ENCODE data around the gene TNFAIP8L2. TPM values are rescaled to one million over a fixed set of nuclear protein-coding genes. Genes with fewer than 3 reads are reported as not detected.
A peak's percentile ranks its signal among the peaks of the same experiment; 100 is the strongest.
"Not testable (repeated sequence)": the region's sequence is repeated elsewhere in the genome, so short reads cannot be mapped to it uniquely, and the experiment has no call there.

The TNFAIP8L2 gene
- total RNA-seq, 1 donor from 2014 or later: 2.2 TPM

DNA sequence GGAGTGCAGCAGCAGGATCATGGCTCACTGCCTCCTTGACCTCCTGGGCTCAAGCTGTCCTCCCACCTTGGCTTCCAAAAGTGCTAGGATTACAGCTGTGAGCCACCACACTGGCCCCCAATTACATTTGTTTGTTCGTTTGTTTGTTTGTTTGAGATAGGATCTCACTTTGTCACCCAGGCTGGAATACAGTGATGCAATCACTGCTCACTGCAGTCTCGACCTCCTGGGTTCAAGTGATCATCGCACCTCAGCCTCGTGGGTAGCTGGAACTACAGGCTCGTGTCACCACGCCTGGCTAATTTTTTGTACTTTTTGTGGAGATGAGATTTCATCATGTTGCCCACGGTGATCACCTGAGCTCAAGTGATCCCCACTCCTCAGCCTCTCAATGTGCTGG is 35.6 kb downstream of the TNFAIP8L2 start:
- no peak for DNase-seq

- DNase-seq: no peak
Measured at GRCh38 chr1:151193304-151193703, 36.9 kb downstream of the TNFAIP8L2 start.

DNA sequence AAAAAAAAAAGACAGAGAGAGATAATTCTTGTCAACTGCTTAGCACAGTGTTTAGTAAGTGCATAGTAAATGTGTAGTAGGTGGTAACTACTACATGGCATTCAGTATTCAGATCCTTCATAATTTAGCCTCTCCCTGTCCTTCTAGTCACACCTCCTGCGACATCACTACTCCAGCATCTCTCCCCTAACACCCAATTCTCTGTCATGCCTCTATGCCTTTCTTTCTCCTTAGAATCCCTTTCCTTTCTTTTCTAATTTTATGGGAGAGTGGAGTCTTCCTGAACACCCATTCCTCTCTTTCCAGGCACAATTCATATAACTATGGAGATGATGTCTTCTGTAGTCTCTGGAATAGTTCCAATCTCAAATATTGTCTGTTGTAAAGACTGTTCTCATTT is 37.4 kb downstream of the TNFAIP8L2 start:
- no peak for DNase-seq

DNA sequence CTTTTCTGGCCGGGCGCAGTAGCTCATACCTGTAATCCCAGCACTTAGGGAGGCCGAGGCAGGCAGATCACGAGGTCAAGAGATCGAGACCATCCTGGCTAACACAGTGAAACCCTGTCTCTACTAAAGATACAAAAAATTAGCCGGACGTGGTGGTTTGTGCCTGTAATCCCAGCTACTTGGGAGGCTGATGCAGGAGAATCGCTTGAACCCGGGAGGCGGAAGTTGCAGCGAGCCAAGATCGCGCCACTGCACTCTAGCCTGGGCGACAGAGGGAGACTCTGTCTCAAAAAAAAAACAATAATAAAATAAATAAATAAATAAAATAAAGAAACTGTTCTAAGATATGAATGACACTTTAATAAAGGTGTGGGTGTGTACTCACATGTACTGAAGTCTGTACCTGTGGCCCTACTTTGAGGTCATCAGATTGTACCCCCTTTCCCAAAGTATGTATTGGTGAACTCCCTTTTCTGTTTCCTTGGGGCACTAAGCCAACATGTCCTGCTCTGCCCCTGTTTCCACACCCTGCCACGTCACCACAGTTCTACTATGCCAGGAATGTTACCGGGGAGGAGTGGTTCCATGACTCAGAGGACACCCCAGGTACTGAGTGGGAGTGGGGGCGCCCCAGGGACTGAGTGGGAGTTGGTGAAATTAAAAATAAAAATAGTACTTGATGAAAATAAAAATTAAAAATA is 38.6 kb downstream of the TNFAIP8L2 start:
- peak; percentile 68 for DNase-seq

DNA sequence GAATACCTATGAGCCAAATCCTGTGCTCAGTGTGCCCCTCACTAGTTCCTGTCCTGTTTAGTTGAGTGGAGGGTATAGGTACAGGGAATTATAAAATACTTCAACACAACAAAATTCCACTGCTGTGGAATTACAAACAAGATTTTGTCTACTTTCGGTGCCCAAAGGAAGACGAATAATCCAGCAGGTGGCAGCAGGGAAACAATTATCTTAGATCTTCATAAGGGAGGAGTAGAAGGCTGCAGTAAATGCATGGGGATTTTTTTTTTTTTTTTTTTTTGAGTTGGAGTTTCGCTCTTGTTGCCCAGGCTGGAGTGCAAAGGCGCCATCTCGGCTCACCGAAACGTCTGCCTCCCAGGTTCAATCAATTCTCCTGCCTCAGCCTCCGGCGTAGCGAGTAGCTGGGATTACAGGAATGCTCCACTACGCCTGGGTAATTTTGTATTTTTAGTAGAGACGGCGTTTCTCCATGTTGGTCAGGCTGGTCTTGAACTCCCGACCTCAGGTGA is 39.9 kb downstream of the TNFAIP8L2 start:
- DNase-seq: peak; percentile 74

GRCh38 chr1:151197863-151198253 is 41.4 kb downstream of the TNFAIP8L2 start:
- no peak for DNase-seq

DNA sequence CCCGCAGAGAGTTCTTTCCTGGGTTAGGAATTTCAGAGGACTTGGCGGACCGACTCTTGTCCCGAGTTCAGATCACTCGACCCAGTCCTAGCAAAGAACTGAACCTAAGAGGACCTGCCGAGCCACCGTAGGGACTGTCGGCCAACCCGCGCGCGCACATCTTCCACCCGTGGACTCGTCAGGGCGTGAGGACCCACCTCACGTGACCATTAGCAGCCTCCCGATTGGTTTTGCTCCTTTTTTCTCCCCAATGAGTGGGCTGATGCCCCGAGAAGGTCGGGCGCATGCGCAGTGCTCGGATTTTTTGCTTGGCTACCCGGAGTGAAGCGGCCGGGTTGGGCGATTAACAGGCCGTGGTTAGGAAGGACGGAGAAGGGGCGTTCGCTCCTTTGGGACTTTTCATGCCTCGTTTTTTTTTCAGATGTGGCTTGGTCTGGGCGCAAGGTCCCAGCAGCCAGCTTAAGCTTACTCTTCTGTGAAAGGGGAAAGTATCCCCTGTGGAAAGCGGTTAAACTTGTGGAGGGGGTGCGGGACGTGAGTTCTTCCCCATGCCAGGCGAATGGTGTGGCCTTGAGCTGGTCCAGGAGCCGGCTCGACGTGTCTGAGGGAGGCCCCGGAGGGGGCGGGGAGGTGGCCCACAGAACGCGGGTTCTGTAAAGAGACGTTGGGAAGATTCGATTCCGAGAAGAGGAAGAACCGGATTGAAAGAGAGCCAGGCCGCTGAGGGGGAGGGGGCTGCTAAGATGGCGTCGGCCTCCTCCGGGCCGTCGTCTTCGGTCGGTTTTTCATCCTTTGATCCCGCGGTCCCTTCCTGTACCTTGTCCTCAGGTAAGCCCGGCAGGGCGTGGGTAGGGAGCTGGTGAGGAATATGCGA is 42.0 kb downstream of the TNFAIP8L2 start, which contains the start of gene PIP5K1A:
PIP5K1A (plus strand) TSS at position 299 of the 874 bp plus-strand sequence; CDS start at position 744, 445 bp downstream.
- DNase-seq: peak; percentile 98

DNA sequence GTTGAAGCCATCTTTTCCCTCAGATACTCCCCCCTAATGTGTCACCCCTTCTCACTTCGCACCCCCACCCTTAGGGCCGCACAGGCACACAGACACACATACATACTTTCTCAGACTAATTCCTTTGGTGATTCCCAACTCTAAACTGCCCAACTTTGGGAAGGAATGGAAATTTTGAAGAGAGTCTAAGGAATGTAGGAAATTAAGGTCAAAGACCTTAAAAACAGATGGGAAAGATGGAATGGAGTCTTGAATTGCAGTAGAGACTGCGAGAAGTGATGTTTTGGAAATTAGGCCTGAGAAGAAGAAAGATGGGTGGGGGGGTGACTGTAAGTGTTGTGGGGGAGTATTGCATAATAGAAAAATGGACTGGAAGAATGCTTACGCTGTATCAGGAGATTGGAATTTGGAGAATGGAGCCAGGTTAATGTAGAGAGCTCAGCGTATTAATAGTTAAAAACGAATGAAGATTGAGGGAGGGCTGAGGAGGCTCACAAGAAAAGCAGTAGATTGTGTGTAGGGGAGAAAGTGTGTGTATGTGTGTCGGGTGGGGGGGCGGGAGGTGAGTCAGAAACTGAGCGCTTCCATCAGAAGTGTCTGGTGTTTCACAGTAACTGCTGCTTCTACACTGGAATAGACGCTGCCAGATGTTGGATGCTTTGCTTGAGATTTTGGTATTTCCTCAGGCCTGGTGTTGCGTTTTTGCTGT is 43.6 kb downstream of the TNFAIP8L2 start:
- peak; percentile 66 for DNase-seq

DNA sequence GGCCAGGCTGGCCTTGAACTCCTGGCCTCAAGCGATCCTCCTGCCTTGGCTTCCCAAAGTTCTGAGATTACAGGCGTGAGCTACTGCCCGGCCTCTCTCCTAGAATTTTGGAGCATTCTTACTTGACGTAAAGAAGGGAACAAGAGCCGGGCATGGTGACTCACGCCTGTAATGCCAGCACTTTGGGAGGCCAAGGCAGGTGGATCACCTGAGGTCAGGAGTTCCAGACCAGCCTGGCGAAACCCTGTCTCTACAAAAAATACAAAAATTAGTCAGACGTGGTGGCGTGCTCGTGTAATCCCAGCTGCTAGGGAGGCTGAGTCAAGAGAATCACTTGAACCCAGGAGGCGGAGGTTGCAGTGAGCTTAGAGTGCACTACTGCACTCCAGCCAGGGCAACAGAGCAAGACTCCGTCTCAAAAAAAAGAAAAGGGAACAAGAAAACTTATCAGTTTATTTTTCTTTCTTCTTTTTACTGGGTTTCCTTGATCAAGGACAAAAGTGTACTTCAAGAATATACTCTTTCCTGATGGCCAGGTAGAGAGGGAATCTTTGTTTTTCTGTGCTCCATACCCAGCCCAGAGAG is 49.0 kb downstream of the TNFAIP8L2 start:
- DNase-seq: not testable (repeated sequence)

Other genes starting within 250 kb of the TNFAIP8L2 start
- 36.5 TPM for gene SETDB1, start 230.3 kb upstream of the TNFAIP8L2 start, total RNA-seq
- gene CERS2, start 181.8 kb upstream of the TNFAIP8L2 start, total RNA-seq: 43.7 TPM
- gene ANXA9, start 174.4 kb upstream of the TNFAIP8L2 start, total RNA-seq: 4.7 TPM
- gene MINDY1, start 149.7 kb upstream of the TNFAIP8L2 start, total RNA-seq: 19.4 TPM
- gene PRUNE1, start 148.2 kb upstream of the TNFAIP8L2 start, total RNA-seq: 11.4 TPM
- gene BNIPL, start 120.1 kb upstream of the TNFAIP8L2 start, total RNA-seq: 37.0 TPM
- gene C1orf56, start 108.9 kb upstream of the TNFAIP8L2 start, total RNA-seq: 1.8 TPM
- 59.2 TPM for gene CDC42SE1, start 97.0 kb upstream of the TNFAIP8L2 start, total RNA-seq
- 3.1 TPM for gene MLLT11, start 96.3 kb upstream of the TNFAIP8L2 start, total RNA-seq
- gene GABPB2, start 85.9 kb upstream of the TNFAIP8L2 start, total RNA-seq: 14.0 TPM
- 10.7 TPM for gene SEMA6C, start 10.0 kb upstream of the TNFAIP8L2 start, total RNA-seq
- 7.3 TPM for gene LYSMD1, start 9.3 kb downstream of the TNFAIP8L2 start, total RNA-seq
- 19.2 TPM for gene SCNM1, start 9.5 kb downstream of the TNFAIP8L2 start, total RNA-seq
- 8.0 TPM for gene TMOD4, start 19.3 kb downstream of the TNFAIP8L2 start, total RNA-seq
- 28.1 TPM for gene VPS72, start 33.5 kb downstream of the TNFAIP8L2 start, total RNA-seq
- 70.1 TPM for gene PIP5K1A, start 41.9 kb downstream of the TNFAIP8L2 start, total RNA-seq
- 88.1 TPM for gene PSMD4, start 98.1 kb downstream of the TNFAIP8L2 start, total RNA-seq
- 8.4 TPM for gene ZNF687, start 125.7 kb downstream of the TNFAIP8L2 start, total RNA-seq
- gene PI4KB, start 170.8 kb downstream of the TNFAIP8L2 start, total RNA-seq: 39.9 TPM
- gene RFX5, start 190.6 kb downstream of the TNFAIP8L2 start, total RNA-seq: 22.8 TPM
- gene SELENBP1, start 216.1 kb downstream of the TNFAIP8L2 start, total RNA-seq: 46.2 TPM
- gene PSMB4, start 242.9 kb downstream of the TNFAIP8L2 start, total RNA-seq: 176 TPM